Measurements from ENCODE around the gene PLCB4. TPM values are rescaled to one million over a fixed set of nuclear protein-coding genes. Genes with fewer than 3 reads are reported as not detected.

The PLCB4 gene
- total RNA-seq, 1 donor from 2014 or later, result 20.6 TPM

DNA sequence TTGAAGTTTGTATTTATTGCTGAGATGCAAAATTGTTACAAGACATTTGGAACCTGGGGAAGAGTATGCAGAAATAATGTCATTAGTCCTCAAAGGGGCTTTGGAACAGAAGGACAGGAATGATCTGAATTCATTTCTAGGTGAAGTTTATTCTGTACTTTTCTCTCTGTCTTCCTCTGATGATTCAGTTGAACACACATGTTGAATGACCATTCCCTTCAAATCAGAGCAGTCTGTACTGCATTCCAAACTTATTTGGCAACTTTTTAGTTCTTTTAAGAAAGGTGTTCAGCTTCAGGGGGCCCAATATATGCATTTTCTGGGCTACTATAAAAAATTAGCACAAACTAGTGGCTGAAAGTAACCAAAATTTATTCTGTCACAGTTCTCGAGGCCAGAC is 231.6 kb downstream of the PLCB4 start:
- peaks cover 2% of the 10 kb centered on the region for H3K36me3 Mint-ChIP-seq
- Histone ChIP-seq H3K4me3 (no peak overlapping the region), H3K4me2 (no peak overlapping the region), H3K9me3 (ENCODE audit: low read depth) (no peaks in the 10 kb centered on the region), H3K27ac (no peak overlapping the region), H3K36me3 (no peaks in the 10 kb centered on the region), H3K4me1 (peaks cover 5% of the 10 kb centered on the region), H2AFZ (replicated peaks) (no peak overlapping the region), H3K79me2 (ENCODE audit: low read depth) (no peaks in the 10 kb centered on the region), H3K27me3 (no peaks in the 10 kb centered on the region), H3F3A (ENCODE audit: low read depth) (no peaks in the 10 kb centered on the region), H3K9ac (no peak overlapping the region), H4K20me1 (ENCODE audit: low read depth) (no peaks in the 10 kb centered on the region)
- H3K4me3 Mint-ChIP-seq, result no peak overlapping the region
- DNase-seq (ENCODE audit: low spot score), result no peak
- no peaks in the 10 kb centered on the region for H3K27me3 Mint-ChIP-seq (ENCODE audit: insufficient read depth, low read depth)
- H3K9me3 Mint-ChIP-seq, result peaks cover 2% of the 10 kb centered on the region
- TF ChIP-seq EZH2phosphoT487 (IDR thresholded peaks at IDR 0.05) (no peak), EZH2 (IDR thresholded peaks at IDR 0.05) (no peak)
- TF ChIP-seq, protein P1, sequence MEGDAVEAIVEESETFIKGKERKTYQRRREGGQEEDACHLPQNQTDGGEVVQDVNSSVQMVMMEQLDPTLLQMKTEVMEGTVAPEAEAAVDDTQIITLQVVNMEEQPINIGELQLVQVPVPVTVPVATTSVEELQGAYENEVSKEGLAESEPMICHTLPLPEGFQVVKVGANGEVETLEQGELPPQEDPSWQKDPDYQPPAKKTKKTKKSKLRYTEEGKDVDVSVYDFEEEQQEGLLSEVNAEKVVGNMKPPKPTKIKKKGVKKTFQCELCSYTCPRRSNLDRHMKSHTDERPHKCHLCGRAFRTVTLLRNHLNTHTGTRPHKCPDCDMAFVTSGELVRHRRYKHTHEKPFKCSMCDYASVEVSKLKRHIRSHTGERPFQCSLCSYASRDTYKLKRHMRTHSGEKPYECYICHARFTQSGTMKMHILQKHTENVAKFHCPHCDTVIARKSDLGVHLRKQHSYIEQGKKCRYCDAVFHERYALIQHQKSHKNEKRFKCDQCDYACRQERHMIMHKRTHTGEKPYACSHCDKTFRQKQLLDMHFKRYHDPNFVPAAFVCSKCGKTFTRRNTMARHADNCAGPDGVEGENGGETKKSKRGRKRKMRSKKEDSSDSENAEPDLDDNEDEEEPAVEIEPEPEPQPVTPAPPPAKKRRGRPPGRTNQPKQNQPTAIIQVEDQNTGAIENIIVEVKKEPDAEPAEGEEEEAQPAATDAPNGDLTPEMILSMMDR (IDR thresholded peaks at IDR 0.05), result no peak
- no peak overlapping the region for H3K27ac Mint-ChIP-seq
- peaks cover 20% of the 10 kb centered on the region for H3K4me1 Mint-ChIP-seq

DNA sequence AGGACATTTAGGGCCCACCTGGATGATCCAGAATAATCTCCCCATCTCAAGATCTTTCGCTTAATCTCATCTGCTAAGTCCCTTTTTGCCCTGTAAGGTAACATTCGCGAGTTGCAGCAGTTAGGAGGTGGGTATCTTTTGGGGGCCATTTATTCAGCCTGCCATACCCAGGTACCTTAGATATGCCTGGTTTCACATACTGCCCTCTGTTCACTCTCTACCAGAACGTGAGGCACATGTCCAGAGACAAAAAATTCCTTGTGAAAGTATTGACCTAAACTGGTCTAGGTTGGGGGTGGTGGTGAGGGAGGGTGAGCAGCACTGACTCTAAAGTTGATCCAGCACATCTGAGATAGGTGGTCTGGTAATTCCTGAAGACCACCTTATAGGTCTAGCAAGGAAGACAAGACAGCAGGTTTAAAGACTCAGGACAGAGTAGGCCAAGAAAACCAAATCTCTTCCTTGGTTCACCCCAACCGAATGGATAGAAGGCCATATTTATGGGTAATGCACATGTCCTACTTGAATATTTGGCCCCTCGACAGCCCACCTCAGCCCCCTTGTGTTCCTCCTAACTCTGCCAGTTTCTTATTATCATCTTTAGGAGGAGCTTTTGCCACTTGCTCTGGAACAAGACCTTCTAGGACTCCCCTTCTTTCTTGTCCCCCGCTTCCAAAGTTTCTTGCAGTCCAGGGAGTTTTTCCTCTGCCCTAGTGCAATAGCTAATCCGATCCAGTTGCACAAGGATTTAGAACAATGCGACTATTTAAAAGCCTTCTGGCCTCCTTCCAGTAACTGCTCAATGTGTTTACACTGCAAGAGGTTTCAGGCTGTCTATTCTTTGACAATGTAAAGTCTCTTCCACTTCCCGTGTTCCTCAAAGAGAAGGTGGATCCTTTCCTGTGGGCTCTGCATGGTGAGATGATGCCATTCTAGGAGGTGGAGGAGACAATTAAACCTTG is 232.5 kb downstream of the PLCB4 start:
- Histone ChIP-seq H3K4me3 (no peak overlapping the region), H3K9ac (no peak overlapping the region), H3K79me2 (ENCODE audit: low read depth) (no peaks in the 10 kb centered on the region), H3F3A (ENCODE audit: low read depth) (no peaks in the 10 kb centered on the region), H2AFZ (replicated peaks) (no peak overlapping the region), H3K4me2 (no peak overlapping the region), H3K9me3 (ENCODE audit: low read depth) (no peaks in the 10 kb centered on the region), H4K20me1 (ENCODE audit: low read depth) (no peaks in the 10 kb centered on the region), H3K27ac (peak overlapping the region; percentile 39), H3K36me3 (no peaks in the 10 kb centered on the region), H3K27me3 (no peaks in the 10 kb centered on the region), H3K4me1 (peaks cover 5% of the 10 kb centered on the region)
- Mint-ChIP-seq H3K9me3 (no peaks in the 10 kb centered on the region), H3K4me1 (peaks cover 20% of the 10 kb centered on the region), H3K27me3 (ENCODE audit: insufficient read depth, low read depth) (no peaks in the 10 kb centered on the region), H3K36me3 (no peaks in the 10 kb centered on the region), H3K4me3 (no peak overlapping the region), H3K27ac (no peak overlapping the region)
- DNase-seq (ENCODE audit: low spot score), result peak; percentile 4
- TF ChIP-seq, protein P1 (IDR thresholded peaks at IDR 0.05), result no peak
- no peak for TF ChIP-seq EZH2 (IDR thresholded peaks at IDR 0.05)
- TF ChIP-seq EZH2phosphoT487 (IDR thresholded peaks at IDR 0.05), result no peak

DNA sequence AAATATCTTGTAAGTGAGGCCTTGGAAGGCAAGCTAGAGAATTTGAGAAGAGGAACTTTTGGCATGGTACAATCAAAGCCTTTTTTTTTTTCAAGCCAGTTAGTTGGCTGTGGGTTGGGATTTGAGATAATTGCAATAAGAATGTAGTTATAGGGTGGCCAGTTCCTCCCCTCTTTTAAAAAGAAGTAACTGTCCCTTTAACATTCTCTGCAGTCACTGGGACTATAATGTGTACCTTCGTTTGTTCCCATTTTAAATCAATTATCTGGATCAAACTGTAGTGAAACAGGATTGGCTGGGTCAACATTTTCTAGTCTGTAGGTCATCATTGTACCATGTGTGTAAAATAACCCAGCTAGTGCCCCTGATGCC is 233.2 kb downstream of the PLCB4 start:
- Histone ChIP-seq H3K9ac (no peak overlapping the region), H3K79me2 (ENCODE audit: low read depth) (no peaks in the 10 kb centered on the region), H3K27ac (peak overlapping the region; percentile 39), H3F3A (ENCODE audit: low read depth) (no peaks in the 10 kb centered on the region), H3K4me3 (no peak overlapping the region), H3K9me3 (ENCODE audit: low read depth) (no peaks in the 10 kb centered on the region), H3K4me1 (peaks cover 5% of the 10 kb centered on the region), H3K36me3 (no peaks in the 10 kb centered on the region), H3K4me2 (no peak overlapping the region), H2AFZ (replicated peaks) (no peak overlapping the region), H3K27me3 (no peaks in the 10 kb centered on the region), H4K20me1 (ENCODE audit: low read depth) (no peaks in the 10 kb centered on the region)
- Mint-ChIP-seq H3K27ac (no peak overlapping the region), H3K27me3 (ENCODE audit: insufficient read depth, low read depth) (no peaks in the 10 kb centered on the region), H3K4me3 (no peak overlapping the region), H3K4me1 (peaks cover 20% of the 10 kb centered on the region), H3K9me3 (no peaks in the 10 kb centered on the region), H3K36me3 (no peaks in the 10 kb centered on the region)
- TF ChIP-seq EZH2 (IDR thresholded peaks at IDR 0.05) (no peak), EZH2phosphoT487 (IDR thresholded peaks at IDR 0.05) (no peak)
- TF ChIP-seq, protein P1 (IDR thresholded peaks at IDR 0.05), result no peak
- DNase-seq (ENCODE audit: low spot score), result no peak
